GM13976 (cell line): ENCODE data around the gene SLC18A2.
"Not testable (repeated sequence)": the region's sequence is repeated elsewhere in the genome, so short reads cannot be mapped to it uniquely, and the experiment has no call there.

Experiments used
- DNase-seq: peaks from one replicate; pipeline ENCODE4 v3.0.0; 2012; ENCODE audit warnings: low spot score
- in situ Hi-C: fragments of 300-500 bp; cut with MboI; formaldehyde crosslinking; loops from one replicate; pipeline ENCODE4 v1.12.0; 2022; ENCODE audit warnings: low sequenced_read_pairs, mixed read lengths, inconsistent platforms; ENCODE audit not compliant: unreplicated experiment
- TF ChIP-seq, protein P1 (sequence below): IDR thresholded peaks from 2 replicates; pipeline ENCODE4 v1.5.1; 2012; ENCODE audit warnings: borderline replicate concordance, mild to moderate bottlenecking; ENCODE audit not compliant: insufficient read depth; ENCODE audit errors: extremely low read depth, missing control alignments, control extremely low read depth

Gene SLC18A2

DNA sequence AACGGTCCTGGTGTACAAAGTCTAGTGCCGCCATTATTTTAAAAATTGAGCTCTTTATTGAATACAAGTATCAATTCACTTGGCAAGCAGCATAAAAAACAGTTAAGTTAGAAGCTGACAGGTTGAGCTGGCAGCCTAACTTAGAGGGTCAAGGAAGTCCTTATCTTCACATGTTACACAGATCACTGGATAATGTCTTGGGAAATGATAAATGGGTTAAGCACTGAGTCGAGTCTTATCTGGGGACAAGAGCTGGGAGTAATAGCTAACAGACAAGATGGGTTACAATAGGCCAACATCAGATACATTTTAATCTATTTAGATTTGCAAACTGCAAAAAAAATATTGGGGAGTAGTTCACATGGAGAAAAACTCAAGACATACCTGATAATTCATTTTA is 34.2 kb downstream of the SLC18A2 start:
- in situ Hi-C loops, result no loop called here
- DNase-seq, result no peak
- TF ChIP-seq, protein P1, sequence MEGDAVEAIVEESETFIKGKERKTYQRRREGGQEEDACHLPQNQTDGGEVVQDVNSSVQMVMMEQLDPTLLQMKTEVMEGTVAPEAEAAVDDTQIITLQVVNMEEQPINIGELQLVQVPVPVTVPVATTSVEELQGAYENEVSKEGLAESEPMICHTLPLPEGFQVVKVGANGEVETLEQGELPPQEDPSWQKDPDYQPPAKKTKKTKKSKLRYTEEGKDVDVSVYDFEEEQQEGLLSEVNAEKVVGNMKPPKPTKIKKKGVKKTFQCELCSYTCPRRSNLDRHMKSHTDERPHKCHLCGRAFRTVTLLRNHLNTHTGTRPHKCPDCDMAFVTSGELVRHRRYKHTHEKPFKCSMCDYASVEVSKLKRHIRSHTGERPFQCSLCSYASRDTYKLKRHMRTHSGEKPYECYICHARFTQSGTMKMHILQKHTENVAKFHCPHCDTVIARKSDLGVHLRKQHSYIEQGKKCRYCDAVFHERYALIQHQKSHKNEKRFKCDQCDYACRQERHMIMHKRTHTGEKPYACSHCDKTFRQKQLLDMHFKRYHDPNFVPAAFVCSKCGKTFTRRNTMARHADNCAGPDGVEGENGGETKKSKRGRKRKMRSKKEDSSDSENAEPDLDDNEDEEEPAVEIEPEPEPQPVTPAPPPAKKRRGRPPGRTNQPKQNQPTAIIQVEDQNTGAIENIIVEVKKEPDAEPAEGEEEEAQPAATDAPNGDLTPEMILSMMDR, result no peak

DNA sequence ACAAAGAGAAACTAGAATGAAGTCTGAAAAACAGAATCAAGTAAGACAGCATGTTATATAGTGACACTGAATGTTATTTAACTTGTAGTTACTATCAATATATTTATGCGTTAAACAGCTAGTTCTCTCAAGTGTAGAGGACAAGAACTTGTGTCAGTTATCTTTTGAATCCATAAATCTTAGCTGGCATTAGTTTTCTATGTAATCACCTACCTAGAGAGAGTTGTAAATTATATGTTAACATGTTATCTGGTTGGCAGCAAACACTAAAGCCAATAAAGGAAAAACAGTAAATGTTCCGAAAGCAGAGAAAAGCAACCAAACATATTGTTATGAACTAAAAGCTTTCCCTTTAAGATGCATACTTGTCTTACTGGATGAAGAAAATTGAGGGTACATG is 36.8 kb downstream of the SLC18A2 start:
- in situ Hi-C loops, result no loop called here
- DNase-seq, result no peak
- TF ChIP-seq, protein P1, result no peak

DNA sequence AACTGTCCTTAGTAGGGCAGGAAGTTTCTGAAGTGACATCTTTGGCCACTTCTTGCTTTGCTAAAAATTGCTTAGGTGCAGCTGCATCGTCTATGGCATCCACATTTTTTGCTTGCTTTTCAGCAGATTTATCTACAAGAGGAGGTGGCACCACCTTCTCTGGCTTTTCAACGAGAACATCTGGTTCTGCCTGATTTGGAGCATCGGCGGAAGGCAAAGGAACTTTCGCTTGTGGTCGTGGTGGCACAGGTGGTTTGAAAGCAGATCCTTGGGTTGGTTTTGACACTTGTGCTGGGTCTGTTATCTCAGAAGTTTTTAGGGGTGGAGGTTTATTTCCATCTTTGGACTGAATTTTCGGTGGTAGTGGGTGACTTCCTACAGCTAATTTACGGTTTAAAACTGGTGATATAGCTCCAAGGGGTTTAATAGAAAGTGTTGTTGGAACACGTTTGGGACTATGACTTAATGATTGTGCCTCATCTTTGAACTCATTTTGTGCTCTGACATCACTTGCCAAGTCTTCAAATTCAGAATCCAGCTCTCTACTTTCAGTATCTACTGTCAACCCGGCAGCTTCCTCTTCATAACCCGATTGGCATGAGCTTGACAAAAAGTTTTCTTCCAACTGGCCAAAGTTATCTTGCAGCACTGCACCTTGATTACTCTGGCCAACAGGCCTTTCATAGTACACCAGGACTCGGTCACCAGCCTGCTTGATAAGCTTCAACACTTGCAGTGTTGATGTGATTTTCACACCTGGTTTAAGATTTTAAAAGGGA is 44.0 kb downstream of the SLC18A2 start:
- DNase-seq, result no peak
- TF ChIP-seq, protein P1, result no peak
- in situ Hi-C loops, result no loop called here

DNA sequence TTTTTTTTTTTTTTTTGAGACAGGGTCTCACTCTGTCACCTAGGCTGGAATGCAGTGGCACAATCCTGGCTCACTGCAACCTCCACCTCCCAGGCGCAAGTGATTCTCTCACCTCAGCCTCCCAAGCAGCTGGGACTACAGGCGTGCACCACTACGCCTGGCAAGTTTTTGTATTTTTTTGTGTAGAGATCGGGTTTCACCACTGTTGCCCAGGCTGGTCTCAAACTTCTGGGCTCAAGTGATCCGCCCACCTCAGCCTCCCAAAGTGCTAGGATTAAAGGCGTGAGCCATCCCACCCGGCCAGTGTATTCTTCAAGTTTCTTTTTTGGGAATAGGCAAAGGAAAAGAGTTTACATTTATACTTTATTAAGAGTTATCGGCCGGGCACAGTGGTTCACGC is 50.0 kb downstream of the SLC18A2 start:
- DNase-seq, in situ Hi-C loops: not testable (repeated sequence)

DNA sequence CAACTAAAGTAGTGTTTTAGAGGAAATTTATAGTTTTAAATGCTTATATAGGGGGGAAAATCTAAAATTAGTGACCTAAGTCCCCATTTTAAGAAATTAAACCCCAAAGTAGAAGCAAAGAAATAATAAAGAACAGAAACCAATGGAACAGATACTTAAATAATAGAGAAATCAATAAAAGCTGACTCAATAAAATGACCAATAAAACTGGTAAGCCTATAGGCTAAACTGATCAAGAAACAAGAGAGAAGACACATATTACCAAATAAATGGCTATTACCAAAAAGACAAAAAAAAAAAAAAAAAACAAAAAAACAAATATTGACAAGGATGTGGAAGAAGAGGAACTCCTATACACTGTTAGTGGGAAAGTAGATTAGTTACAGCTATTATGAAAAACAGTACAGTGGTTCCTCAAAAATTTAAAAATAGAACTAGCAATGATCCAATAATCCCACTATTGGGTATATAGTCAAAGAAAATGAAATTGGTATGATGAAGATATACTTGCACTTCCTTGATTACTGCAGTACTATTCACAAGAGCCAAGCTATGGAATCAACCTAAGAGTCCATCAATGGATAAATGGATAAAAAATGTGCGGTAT is 53.2 kb downstream of the SLC18A2 start:
- in situ Hi-C loops, result no loop called here
- TF ChIP-seq, protein P1, result no peak
- no peak for DNase-seq

DNA sequence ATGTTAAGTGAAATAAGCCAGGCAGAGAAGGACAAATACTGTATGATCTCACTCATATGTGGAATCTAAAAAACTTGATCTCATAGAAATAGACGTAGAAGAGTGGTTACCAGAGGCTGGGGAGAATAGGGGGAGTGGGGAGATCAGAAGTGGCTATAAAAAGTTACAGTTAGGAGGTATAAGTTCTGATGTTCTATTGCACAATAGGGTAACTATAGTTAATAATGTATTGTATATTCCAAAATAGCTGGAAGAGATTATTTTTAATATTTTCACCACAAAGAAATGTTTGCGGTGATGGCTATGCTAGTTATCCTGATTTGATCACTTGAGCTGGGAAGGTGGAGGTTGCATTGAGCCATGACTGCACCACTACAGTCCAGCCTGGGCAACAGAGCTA is 53.8 kb downstream of the SLC18A2 start:
- in situ Hi-C loops, result no loop called here
- TF ChIP-seq, protein P1, result no peak
- DNase-seq, result no peak

DNA sequence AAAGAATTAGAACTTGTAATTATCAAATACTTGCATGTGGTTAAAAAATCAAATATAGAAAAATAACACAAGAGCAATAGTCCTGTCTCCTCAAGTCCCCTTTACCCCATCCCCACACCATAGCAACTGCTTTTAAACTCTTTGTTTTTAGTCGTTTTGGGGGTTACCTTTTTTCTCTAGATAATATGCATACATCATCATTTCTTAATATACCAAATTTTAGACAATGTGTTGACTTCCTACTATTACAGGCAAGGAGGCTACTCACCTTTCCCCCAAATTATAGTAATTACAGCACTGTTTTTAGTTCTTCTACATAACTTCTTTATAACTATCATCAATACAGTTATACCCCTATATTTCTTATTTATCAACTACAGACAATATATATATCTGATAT is 57.3 kb downstream of the SLC18A2 start:
- in situ Hi-C loops, result no loop called here
- DNase-seq, result no peak
- TF ChIP-seq, protein P1, result no peak
